NCI-H2196 (cell line): ENCODE results near the gene TCF7L2.

ENCODE experiments used
- DNase-seq: peaks from one replicate; lab custom pipeline; 2025; ENCODE audit not compliant: unreplicated experiment; lab: John Stamatoyannopoulos, UW

The TCF7L2 gene

GRCh38 chr10:113115556-113115955 is 165.5 kb downstream of the TCF7L2 start:
- DNase-seq: no peak

- no peak for DNase-seq
Measured at GRCh38 chr10:113118882-113119281, 168.8 kb downstream of the TCF7L2 start.

GRCh38 chr10:113119801-113120200 is 169.8 kb downstream of the TCF7L2 start:
- no peak for DNase-seq

GRCh38 chr10:113121153-113121552 is 171.1 kb downstream of the TCF7L2 start:
- no peak for DNase-seq

- no peak for DNase-seq
Measured at GRCh38 chr10:113122947-113123346, 172.9 kb downstream of the TCF7L2 start.

GRCh38 chr10:113124724-113125123 is 174.7 kb downstream of the TCF7L2 start:
- no peak for DNase-seq

- DNase-seq: no peak
Measured at GRCh38 chr10:113125612-113126011, 175.6 kb downstream of the TCF7L2 start.

- DNase-seq: peak; percentile 63
Measured at GRCh38 chr10:113126229-113127201, 176.5 kb downstream of the TCF7L2 start.

- no peak for DNase-seq
Measured at GRCh38 chr10:113127261-113127900, 177.3 kb downstream of the TCF7L2 start.

GRCh38 chr10:113127901-113128283 is 177.8 kb downstream of the TCF7L2 start:
- DNase-seq: no peak

- no peak for DNase-seq
Measured at GRCh38 chr10:113128450-113129070, 178.5 kb downstream of the TCF7L2 start.

GRCh38 chr10:113129117-113129516 is 179.1 kb downstream of the TCF7L2 start:
- no peak for DNase-seq

GRCh38 chr10:113130014-113130641 is 180.1 kb downstream of the TCF7L2 start:
- DNase-seq: no peak

GRCh38 chr10:113131613-113132261 is 181.7 kb downstream of the TCF7L2 start:
- no peak for DNase-seq

- no peak for DNase-seq
Measured at GRCh38 chr10:113132591-113133121, 182.6 kb downstream of the TCF7L2 start.

GRCh38 chr10:113133497-113134115 is 183.6 kb downstream of the TCF7L2 start:
- no peak for DNase-seq

GRCh38 chr10:113135025-113135424 is 185.0 kb downstream of the TCF7L2 start:
- no peak for DNase-seq

- DNase-seq: no peak
Measured at GRCh38 chr10:113137941-113138685, 188.1 kb downstream of the TCF7L2 start.

- no peak for DNase-seq
Measured at GRCh38 chr10:113138937-113139585, 189.0 kb downstream of the TCF7L2 start.
